CD4-positive, alpha-beta T cell treated with Interleukin-15 for 4 hours (primary cell): ENCODE data around the gene GPA33.
A peak's percentile ranks its signal among the peaks of the same experiment; 100 is the strongest.

Experiments
- DNase-seq: peaks from one replicate; pipeline ENCODE4 v3.0.0-alpha.2; 2020; ENCODE audit warnings: low spot score

The GPA33 gene

GRCh38 chr1:167117225-167117624 lies 27.0 kb upstream of the GPA33 start:
- DNase-seq = no peak

- DNase-seq = no peak
Observed at GRCh38 chr1:167116174-167116573, 26.0 kb upstream of the GPA33 start.

GRCh38 chr1:167115655-167116054 lies 25.5 kb upstream of the GPA33 start:
- no peak for DNase-seq

- no peak for DNase-seq
Observed at GRCh38 chr1:167114725-167115124, 24.5 kb upstream of the GPA33 start.

GRCh38 chr1:167111868-167112709 lies 21.9 kb upstream of the GPA33 start:
- no peak for DNase-seq

- DNase-seq = peak; percentile 24
Observed at GRCh38 chr1:167110586-167110985, 20.4 kb upstream of the GPA33 start.

- DNase-seq = no peak
Observed at GRCh38 chr1:167109125-167109524, 18.9 kb upstream of the GPA33 start.

- DNase-seq = no peak
Observed at GRCh38 chr1:167107456-167107855, 17.3 kb upstream of the GPA33 start.

- DNase-seq = no peak
Observed at GRCh38 chr1:167106119-167106461, 15.9 kb upstream of the GPA33 start.

- DNase-seq = no peak
Observed at GRCh38 chr1:167105271-167106118, 15.3 kb upstream of the GPA33 start.

GRCh38 chr1:167104256-167104633 lies 14.1 kb upstream of the GPA33 start:
- DNase-seq = no peak

GRCh38 chr1:167102906-167103573 lies 12.9 kb upstream of the GPA33 start:
- no peak for DNase-seq

- no peak for DNase-seq
Observed at GRCh38 chr1:167101754-167102153, 11.6 kb upstream of the GPA33 start.

GRCh38 chr1:167100730-167101129 lies 10.6 kb upstream of the GPA33 start:
- DNase-seq = no peak

- DNase-seq = no peak
Observed at GRCh38 chr1:167099851-167100250, 9.7 kb upstream of the GPA33 start.

- no peak for DNase-seq
Observed at GRCh38 chr1:167095368-167095767, 5.2 kb upstream of the GPA33 start.

- DNase-seq = no peak
Observed at GRCh38 chr1:167094690-167095089, 4.5 kb upstream of the GPA33 start.

- no peak for DNase-seq
Observed at GRCh38 chr1:167093846-167094516, 3.8 kb upstream of the GPA33 start, which contains the start of gene STYXL2. TSS of gene STYXL2 (plus strand) at chr1:167094075. CDS start at chr1:167094850, 775 bp downstream.

GRCh38 chr1:167092653-167093052 lies 2.5 kb upstream of the GPA33 start:
- DNase-seq = no peak

GRCh38 chr1:167089939-167090313 lies 251 bp downstream of the GPA33 start:
- DNase-seq = no peak

- no peak for DNase-seq
Observed at GRCh38 chr1:167088746-167089417, 1.3 kb downstream of the GPA33 start.

GRCh38 chr1:167086768-167087167 lies 3.4 kb downstream of the GPA33 start:
- DNase-seq = no peak
